NCI-H345 treated with DMSO at 0.1 percent for 48 hours (cell line): ENCODE measurements around the gene B4GAT1.
A peak's percentile ranks its signal among the peaks of the same experiment; 100 is the strongest.
"Not testable (repeated sequence)": the region's sequence is repeated elsewhere in the genome, so short reads cannot be mapped to it uniquely, and the experiment has no call there.

Experiments
- DNase-seq: peaks from one replicate; lab custom pipeline; 2025; ENCODE audit not compliant: unreplicated experiment; lab: John Stamatoyannopoulos, UW

Gene B4GAT1

GRCh38 chr11:66311965-66312548 lies 35.4 kb downstream of the B4GAT1 start:
- peak; percentile 94 for DNase-seq

GRCh38 chr11:66311470-66311964 lies 35.9 kb downstream of the B4GAT1 start:
- DNase-seq: no peak

GRCh38 chr11:66310803-66311440 lies 36.5 kb downstream of the B4GAT1 start:
- not testable (repeated sequence) for DNase-seq

GRCh38 chr11:66310324-66310723 lies 37.1 kb downstream of the B4GAT1 start:
- DNase-seq: no peak

- DNase-seq: no peak
Observed at GRCh38 chr11:66309475-66309874, 38.0 kb downstream of the B4GAT1 start.

- DNase-seq: no peak
Observed at GRCh38 chr11:66302656-66303055, 44.8 kb downstream of the B4GAT1 start.

GRCh38 chr11:66299186-66299585 lies 48.2 kb downstream of the B4GAT1 start:
- no peak for DNase-seq

- DNase-seq: no peak
Observed at GRCh38 chr11:66297610-66298009, 49.8 kb downstream of the B4GAT1 start.
